HTERT RPE-1 (cell line): ENCODE measurements around the gene MOV10.
"Not testable (repeated sequence)": the region's sequence is repeated elsewhere in the genome, so short reads cannot be mapped to it uniquely, and the experiment has no call there.

Experiments used
- in situ Hi-C: fragments of 300-500 bp; cut with MboI; formaldehyde crosslinking; loops from 4 replicates; pipeline ENCODE4 v1.14.3; 2020; ENCODE audit warnings: low sequenced_read_pairs

MOV10 gene

DNA sequence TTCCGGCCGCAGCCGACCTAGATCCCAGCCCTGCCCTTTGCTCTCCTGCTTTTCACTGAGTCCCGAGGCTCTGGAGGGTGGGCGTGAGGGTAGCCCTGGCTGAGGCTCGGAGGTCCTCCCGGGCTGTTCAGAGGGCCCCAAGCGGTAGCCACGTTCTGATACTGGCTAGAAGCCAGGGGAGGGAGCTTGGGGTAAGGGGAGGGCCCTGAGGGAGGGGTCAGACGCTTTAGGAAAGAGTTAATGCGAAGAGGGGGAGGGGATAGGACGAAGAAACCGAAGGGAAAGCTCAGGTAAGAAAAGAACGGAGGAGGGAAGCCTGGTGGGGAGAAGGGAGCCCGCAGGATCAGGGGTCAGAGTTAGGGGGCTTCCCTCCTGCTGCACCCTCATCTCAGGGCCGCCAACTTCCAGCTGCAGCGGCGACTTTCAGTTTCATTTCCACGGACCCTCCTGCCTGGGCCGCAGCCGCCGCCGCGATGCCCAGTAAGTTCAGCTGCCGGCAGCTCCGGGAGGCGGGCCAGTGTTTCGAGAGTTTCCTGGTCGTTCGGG is at the start of gene MOV10:
TSS of gene MOV10 (plus strand) at position 220 of the 546 bp plus-strand sequence. CDS start at position 474, 254 bp downstream.
- in situ Hi-C loops: no loop called here

- in situ Hi-C loops: no loop called here
Measured at GRCh38 chr1:112625696-112626095, 48.8 kb upstream of the MOV10 start.

- in situ Hi-C loops: no loop called here
Measured at GRCh38 chr1:112626193-112626592, 48.3 kb upstream of the MOV10 start.

- in situ Hi-C loops: no loop called here
Measured at GRCh38 chr1:112626887-112627286, 47.6 kb upstream of the MOV10 start.

DNA sequence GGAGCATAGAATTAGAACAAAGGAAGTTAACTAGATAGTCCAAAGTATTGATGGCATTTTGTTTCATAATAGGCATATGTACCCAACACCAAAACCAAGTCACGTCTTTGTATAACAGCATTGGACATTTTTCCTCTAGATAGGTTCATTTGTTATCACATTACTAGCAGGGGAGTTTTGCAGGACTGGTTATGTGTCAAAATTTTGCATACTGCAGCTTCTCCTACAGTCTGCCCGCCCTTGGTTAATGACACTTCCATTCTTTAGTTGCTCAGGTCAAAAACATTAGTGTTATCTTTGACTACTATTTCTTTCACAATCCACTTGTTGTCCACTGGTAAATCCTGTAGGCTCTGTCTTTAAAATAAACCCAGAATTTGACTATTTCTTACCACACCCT is 45.9 kb upstream of the MOV10 start:
- in situ Hi-C loops: no loop called here

DNA sequence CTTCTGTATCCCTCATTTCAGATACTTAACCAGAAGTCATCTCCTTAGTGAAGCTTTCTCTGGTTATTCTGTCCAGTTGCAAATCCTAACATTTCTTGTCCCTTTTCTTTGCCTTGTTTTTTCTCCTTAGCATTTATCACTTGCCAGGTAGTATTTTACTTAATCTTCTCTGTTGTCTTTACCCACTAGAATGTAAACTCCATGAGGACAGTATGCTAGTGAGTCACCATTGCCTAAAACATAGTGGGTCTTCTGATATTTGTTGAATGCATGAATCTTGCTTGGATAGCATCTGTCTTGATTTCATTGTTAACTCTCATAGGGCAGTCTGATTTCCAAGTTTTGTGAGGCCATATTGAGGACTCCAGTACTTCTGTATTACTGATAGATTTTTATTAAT is 45.2 kb upstream of the MOV10 start:
- in situ Hi-C loops: no loop called here

DNA sequence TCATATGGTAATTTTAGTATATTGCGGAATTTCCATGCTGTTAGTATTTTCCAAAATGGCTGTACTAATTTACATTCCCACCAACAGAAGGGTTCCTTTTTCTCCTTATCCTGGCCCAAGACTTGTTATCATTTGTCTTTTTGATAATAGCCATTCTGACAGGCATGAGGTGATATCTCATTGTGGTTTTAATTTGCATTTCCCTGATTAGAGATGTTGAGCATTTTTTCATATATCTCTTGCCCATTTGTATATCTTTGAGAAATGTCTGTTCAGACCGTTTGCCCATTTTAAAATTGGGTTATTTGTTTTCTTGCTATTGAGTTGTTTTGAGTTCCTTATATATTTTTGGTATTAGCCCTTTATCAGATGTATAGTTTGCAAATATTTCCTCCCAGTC is 40.8 kb upstream of the MOV10 start:
- in situ Hi-C loops: no loop called here

DNA sequence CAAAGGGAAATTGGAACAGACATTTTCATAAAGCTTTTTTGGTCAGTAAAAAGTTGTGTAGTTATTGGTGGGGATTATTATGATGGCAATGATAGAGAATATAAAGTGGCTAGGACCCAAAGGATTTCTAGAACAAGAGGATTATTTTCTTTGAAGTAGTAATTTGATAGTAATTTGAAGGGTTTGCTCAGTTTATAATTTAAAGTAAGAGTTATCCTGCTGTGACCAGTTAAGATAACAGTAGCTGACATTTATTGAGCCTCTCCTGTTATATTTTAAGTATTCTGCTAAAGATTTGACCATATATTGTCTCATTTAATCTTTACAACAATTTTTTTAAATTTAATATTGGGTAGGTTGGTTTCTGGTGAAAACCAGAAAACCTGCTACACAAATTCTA is 40.1 kb upstream of the MOV10 start:
- in situ Hi-C loops: no loop called here

GRCh38 chr1:112636056-112636455 is 38.4 kb upstream of the MOV10 start:
- in situ Hi-C loops: no loop called here

GRCh38 chr1:112636597-112637253 is 37.7 kb upstream of the MOV10 start:
- in situ Hi-C loops: no loop called here

GRCh38 chr1:112637254-112638109 is 37.0 kb upstream of the MOV10 start:
- in situ Hi-C loops: no loop called here

DNA sequence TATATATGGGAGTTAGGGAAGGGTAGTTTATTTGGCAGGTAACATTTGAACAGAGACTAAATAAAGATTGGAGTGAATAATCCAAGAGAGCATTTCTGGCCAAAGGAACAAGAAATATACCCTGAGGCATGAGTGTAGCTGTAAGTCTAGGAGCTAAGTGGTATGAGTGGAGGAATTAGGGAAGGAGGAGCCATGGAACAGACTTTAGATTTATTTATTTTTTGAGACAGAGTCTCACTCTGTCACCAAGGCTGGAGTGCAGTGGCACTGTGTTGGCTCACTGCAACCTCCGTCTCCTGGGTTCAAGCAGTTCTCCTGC is 36.4 kb upstream of the MOV10 start:
- in situ Hi-C loops: no loop called here

GRCh38 chr1:112640437-112640836 is 34.0 kb upstream of the MOV10 start:
- in situ Hi-C loops: not testable (repeated sequence)

GRCh38 chr1:112643080-112643479 is 31.4 kb upstream of the MOV10 start:
- in situ Hi-C loops: no loop called here

GRCh38 chr1:112646225-112646624 is 28.2 kb upstream of the MOV10 start:
- in situ Hi-C loops: no loop called here

- in situ Hi-C loops: no loop called here
Measured at GRCh38 chr1:112651205-112651604, 23.3 kb upstream of the MOV10 start.

GRCh38 chr1:112665857-112666256 is 8.6 kb upstream of the MOV10 start:
- in situ Hi-C loops: no loop called here

DNA sequence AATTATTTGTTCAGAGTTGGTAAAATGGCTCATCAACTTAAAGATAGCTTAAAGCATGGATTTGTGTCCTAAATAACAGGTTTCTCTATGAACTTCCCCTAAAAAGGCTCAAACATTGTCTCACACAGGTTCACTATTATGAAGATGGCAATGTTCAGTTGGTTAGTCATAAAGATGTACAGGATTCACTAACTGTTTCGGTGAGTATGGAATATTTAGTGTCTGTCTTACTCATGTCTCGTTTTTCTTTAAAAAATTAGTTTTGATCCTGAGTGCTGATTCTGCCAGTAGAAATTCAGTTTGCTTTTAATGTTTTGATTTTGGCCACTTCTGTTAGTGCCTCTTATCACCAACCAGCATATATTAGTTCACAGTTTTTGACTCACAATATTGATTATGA is 7.5 kb upstream of the MOV10 start:
- in situ Hi-C loops: no loop called here

DNA sequence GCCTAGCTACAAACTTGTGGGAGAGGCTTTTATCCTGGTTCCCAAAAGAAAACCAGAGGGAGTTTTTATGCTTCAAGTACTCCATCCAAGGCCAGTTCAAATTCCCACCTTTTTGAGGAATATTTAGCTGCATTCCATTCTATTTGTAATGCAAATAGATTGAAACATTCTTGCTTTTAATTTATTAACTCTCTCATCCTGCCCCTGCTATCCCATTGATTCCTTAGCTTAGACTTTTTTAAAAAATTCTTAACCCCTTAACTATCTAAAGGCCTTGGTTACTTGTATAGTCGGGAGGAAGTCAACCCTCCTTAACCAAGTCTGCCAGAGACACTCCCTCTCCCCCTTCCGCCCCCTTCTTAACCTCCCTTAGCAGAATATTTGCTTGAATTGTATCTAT is 2.5 kb upstream of the MOV10 start:
- in situ Hi-C loops: no loop called here

DNA sequence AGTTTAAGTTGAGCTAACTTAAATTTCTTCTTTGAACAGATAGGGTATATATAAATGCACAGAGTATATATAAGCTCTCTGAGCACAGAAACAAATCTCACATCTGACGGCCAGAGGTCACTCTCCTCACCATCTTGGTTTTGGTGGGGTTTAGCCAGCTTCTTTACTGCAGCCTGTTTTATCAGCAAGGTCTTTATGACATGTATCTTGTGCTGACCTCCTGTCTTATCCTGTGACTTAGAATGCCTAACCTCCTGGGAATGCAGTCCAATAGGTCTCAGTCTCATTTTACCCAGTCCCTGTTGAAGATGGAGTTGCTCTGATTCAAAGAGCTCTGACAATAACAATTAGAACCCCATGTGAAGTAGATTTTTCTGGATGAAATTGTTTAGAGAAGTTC is 1.6 kb upstream of the MOV10 start:
- in situ Hi-C loops: no loop called here

GRCh38 chr1:112673592-112674439 is 643 bp upstream of the MOV10 start:
- in situ Hi-C loops: no loop called here
